GM08714 (cell line): ENCODE measurements around the gene KIFC1.

Experiments
- H3K4me3 ChIP-seq: fragments of 200-500 bp; sonication (Bioruptor generic); 2 replicates; pipeline ENCODE4 v1.5.1; 2014; ENCODE audit warnings: mild to moderate bottlenecking, low read length, inconsistent platforms
- ZNF274 ChIP-seq: IDR thresholded peaks from 2 replicates; pipeline ENCODE4 v1.6.1; 2012; ENCODE audit warnings: mild to moderate bottlenecking, low read depth, low read length

KIFC1 gene

GRCh38 chr6:33412140-33413009, 20.8 kb downstream of the KIFC1 start:
- no peak overlapping the region for H3K4me3 ChIP-seq
- no peak for TF ChIP-seq ZNF274

GRCh38 chr6:33413241-33414120, 21.9 kb downstream of the KIFC1 start:
- TF ChIP-seq ZNF274: no peak
- no peak overlapping the region for H3K4me3 ChIP-seq

DNA sequence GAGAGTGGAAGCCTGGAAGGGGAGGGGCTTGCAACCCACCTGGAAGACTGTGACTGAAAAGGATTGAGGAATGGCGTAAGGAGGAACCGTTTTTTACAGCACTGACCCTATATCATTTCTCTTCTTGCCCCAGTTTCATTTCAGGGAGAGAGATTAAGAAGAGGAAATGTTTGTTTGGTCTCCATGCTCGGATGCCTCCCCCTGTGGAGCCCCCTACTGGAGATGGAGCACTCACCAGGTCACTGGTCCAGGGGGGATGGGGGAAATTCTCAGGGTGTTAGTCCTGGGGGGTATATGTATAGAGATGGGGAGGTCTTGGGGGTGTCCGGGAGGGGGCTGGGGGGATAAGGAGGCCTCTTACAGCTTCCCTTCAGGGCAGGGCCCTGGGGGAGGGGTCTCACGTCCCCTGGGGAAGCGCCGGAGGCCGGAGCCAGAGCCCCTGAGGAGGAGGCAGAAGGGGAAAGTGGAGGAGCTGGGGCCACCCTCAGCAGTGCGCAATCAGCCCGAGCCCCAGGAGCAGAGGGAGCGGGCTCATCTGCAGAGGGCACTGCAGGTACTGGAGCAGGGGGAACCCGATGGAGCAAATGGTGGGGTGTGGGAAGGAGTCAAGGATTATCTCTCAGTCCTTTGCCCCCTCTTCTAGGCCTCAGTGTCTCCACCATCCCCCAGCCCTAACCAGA, 23.1 kb downstream of the KIFC1 start:
- H3K4me3 ChIP-seq: no peak overlapping the region
- no peak for TF ChIP-seq ZNF274

DNA sequence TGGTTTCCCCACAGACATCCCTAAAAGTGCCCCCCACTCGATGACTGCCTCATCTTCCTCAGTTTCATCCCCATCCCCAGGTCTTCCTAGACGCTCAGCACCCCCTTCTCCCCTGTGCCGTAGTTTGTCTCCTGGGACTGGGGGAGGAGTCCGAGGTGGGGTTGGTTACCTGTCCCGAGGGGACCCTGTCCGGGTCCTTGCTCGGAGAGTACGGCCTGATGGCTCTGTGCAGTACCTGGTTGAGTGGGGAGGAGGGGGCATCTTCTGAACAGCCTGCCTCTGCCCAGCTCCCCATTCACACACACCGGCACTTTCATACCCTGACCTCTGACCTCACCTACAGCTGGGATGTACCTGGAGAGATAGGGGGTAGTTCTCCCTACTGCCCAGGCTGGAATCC, 24.2 kb downstream of the KIFC1 start:
- H3K4me3 ChIP-seq: peak overlapping the region; percentile 32; the same call in 1 of the 2 replicates

DNA sequence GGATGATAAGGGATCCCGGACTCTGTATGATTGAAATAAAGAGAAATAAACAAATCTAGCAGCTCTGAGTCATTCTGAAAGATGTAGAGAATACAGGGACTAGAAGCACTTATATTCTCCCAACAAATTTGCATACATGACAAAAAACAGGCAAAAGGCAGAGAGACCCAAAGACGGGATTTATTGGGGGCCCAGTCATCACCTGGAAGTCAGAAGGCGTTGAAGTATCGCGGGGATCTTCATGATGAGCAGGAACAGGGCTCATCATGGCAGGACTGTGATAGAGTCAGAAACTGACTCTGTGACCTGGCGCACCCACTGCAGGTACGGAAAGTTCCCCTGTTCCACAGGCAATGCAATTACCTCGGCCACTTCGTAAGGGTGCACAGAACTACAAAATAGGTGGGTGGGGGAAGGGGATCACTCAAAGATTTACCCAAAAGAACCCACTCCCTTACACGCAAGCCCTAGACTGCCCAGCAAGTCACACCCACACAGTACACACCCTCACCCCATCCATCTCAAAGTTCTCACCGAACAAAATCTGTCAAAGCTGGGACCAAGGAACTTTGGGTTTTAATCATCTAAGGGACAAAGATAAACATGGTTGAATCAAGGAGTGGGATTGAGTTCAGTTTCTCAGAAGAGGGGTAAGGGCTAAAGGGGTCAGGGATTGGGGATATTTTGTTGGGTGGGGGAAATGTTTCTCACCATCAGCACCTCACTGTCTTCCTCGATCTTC, 24.9 kb downstream of the KIFC1 start:
- peak overlapping the region; percentile 80 for H3K4me3 ChIP-seq
- no peak for TF ChIP-seq ZNF274

More for the DNA sequence above, 24.2 kb downstream of the KIFC1 start:
- TF ChIP-seq ZNF274: no peak

DNA sequence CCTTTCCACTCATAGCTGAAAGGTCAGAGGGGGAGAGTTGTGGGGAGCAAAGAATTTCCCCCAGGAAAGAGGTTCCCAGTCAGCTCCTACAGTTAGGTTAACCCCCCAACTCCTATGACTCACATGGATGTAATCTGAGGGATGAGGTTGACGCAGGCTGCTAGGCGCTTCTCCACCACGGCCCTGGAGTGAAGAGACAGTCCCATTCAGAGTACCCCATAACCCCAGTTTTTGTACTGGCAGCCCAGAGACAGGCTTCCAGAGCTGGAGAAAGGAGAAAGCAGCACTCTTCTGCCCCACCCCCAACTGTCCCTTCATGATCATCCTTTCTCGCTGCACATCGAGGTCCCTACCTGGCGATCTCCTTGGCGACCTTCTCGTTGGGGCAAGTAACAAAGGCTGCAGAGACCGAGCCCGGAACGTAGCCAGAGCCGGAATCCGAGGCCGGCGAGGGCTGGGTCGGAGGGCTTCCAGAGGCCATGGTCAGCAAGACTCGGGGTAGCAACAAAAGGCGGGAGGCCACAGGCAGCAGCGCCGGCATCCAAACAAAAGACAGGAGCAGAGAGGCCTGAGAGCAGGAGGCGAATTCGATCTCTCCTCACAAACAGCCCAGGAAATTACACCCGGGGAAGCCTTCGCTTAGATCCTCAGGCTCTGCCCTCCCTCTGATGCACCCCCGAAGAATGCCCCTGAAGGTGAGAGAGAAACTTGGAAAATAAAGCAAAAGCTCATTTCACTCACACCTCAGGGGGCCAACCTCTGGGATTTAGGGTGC, 25.7 kb downstream of the KIFC1 start:
- peak overlapping the region; percentile 80 for H3K4me3 ChIP-seq
- no peak for TF ChIP-seq ZNF274

DNA sequence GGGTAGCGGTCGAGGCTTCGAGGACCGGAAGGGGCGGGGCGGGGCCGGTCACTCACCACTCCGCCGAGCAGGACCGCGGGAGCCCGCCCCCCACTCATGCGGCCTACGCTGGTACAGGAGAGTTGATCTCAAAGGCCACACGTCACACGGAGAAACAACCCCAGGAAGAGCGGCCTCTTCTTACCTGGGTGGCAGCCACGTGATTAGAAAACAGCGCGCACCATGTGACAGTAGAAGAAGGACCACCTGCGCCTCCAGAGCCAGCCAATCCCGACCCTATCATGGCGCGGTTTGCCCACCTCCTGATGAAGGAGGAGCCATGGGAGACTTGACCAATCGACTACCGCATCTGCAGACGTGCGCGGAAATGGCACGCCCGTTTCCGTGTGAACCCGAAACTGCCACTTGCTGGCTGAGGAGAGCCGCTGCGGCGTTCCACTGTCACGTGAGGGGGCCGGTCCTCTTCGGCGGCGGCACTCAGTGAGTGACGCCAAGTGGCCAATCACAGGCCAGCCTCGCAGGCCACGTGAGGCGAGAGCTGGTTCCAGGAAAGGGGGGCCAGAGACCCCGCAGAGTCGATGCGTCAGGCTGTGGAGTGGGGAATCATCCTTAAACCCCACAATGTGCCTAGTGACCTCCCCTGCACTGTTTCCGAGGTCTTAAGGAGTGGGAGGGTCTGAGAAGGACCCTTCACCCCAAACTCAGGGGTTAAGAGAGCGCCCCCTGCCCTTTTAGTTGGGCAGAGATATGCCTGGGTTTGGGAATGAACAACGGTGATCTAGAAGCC, 26.5 kb downstream of the KIFC1 start, which contains the start of gene CUTA:
Gene CUTA (minus strand): TSS at position 205 of the 787 bp plus-strand sequence. CDS start 107 bp downstream, at position 98.
- H3K4me3 ChIP-seq: peak within 1 kb of the TSS; percentile 80
- TF ChIP-seq ZNF274: no peak

GRCh38 chr6:33418690-33419291, 27.2 kb downstream of the KIFC1 start:
- peak overlapping the region; percentile 37; the same call in 1 of the 2 replicates for H3K4me3 ChIP-seq

DNA sequence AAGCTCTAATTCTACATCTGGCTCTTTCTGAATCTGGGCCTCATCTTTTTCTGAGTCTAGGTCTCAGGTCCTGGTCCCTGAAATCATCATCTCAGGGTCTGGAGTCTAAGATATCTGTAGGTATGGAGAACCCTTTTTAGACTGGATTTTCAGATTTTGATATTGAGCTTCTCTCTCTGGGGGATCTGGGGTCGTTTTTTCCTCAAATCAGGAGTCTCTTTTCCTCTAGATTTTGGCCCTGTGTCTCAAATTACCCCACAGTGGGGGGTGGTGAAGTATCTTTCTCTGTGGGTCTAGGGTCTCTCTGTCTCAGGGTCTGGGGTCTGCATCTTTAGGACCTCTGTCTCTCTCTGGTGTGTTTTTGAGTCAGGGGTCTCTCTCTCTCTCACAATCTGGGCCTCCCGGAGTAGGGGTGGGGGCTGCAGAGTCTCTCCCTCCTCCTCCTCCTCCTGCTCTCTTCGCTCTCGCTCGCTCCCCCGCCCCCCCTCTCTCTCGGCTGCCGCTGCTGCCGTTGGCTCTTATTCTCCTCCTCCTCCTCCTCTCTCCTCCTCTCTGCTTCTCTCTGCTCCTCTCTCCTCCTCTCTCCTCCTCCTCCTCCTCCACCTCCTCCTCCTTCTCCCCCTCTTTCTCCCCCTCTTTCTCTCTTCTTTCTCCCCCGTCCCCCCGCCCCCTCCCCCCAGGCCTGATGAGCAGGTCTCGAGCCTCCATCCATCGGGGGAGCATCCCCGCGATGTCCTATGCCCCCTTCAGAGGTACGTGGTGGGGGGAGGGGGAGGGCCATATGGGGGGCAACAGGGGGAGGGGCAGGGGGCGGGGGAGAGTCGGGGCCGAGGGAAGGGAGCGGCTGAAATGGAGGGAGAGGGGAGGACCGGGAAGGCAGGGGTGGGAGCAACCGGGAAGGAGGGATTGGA, 28.2 kb downstream of the KIFC1 start, which contains the start of gene SYNGAP1:
Gene SYNGAP1 (plus strand): TSS at position 486 of the 911 bp plus-strand sequence. CDS start 200 bp downstream, at position 686.
- no peak within 1 kb of the TSS; the same call in 1 of the 2 replicates for H3K4me3 ChIP-seq
- no peak for TF ChIP-seq ZNF274

More at GRCh38 chr6:33418690-33419291, 27.2 kb downstream of the KIFC1 start:
- no peak for TF ChIP-seq ZNF274

DNA sequence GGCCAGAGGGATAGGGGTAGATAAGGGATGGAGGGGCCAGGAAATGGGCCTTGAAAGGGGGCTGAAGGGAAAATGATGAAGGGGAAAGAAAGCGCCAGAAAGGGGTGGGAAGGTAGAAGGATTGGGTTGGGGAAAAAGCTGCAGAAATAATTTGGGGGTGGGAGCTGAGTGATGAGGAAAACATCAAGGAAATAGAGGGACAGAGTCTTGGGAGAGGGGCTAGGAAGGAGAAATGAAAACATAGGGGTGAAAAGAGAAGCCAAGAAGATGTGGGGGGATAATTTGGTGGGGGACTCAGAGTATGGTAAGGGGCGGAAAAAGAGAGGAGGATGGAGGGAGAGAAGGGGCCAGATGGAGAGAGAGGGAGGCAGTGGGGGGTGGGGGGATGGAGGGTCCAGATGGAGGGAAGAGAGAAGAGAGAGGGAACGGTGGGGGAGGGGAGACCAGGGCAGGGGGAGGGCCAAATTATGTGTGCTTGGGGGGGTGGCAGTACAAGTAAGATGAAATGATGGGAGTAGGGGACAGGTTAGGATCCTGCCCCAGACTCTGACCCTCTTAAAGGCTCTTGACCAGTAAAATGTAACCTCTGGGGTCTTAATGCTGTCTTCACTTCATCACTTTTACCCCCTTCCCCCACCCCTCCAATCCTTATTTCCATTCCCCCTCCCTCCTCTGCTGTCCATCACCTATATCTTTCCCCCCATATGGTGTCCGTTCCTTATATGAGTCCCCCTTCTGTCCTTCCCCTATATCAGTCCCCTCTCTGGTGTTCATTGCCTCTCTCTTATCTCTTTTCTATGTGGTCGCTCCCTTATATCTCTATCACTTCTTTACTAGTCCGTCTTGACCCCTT, 29.1 kb downstream of the KIFC1 start:
- no peak for TF ChIP-seq ZNF274
- H3K4me3 ChIP-seq: no peak overlapping the region
